Suppressor macrophage (primary cell): ENCODE results near the gene PPFIBP1.
"Not testable (repeated sequence)": the region's sequence is repeated elsewhere in the genome, so short reads cannot be mapped to it uniquely, and the experiment has no call there.

Source experiments
- DNase-seq, 4 experiments: peaks; one replicate each; pipeline ENCODE4 v3.0.0-alpha.2; 2020 to 2022

Gene PPFIBP1

DNA sequence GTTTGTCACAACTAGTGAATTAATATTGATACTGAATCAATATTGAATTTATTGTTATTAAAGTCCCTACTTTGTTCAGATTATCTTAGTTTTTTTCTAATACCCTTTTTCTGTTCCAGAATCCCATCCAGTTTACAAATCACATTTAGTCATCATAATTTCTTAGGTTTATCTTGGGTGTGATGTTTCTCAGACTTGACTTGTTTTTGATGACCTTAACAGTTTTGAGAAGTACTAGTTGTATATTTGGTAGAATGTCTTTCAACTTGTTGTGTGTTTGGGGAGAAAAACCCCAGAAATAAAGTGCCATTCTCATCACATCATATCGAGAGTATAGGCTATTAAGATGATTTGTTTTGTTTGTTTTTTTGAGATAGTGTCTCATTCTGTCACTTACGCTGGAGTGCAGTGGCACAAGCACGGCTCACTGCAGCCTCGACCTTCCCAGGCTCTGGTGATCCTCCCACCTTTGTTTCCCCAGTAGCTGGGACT, 206.1 kb downstream of the PPFIBP1 start:
- DNase-seq: no peak

GRCh38 chr12:27732281-27732680, 208.3 kb downstream of the PPFIBP1 start:
- no peak for DNase-seq

- peak; percentile 38 to 58 (median 47) for DNase-seq
Observed at GRCh38 chr12:27733052-27733656, 209.1 kb downstream of the PPFIBP1 start.

DNA sequence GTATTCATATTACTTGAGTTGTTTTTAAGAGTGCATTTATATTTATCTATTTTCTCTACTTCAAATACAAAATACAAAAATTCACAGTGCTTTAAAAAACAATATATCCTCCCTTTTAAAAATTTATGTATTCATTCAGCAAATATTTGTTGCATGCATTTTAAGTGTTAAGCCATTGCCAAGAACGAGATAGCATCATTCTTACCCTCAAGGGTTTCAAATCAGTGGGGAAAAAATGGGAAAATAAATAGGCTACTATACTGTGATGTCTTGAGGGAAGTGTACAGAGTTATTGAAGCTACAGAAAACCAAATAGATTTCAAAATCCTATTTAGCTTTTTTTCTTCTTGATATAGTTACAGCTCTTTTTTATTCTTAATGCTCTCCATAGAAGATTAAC, 209.8 kb downstream of the PPFIBP1 start:
- DNase-seq: no peak

DNA sequence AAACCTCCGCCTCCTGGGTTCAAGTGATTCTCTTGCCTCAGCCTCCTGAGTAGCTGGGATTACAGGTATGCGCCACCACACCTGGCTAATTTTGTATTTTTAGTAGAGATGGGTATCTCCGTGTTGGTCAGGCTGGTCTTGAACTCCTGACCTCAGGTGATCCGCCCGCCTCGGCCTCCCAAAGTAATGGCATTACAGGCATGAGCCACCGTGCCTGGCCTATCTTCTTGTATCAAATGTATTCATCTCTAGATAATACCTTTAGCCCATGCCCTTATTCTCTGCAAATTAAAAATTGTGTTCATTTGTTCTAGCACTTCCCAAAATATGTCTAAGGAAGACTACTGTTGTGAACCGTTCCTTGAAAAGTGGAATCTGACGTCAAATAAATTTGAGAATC, 210.3 kb downstream of the PPFIBP1 start:
- not testable (repeated sequence) for DNase-seq

DNA sequence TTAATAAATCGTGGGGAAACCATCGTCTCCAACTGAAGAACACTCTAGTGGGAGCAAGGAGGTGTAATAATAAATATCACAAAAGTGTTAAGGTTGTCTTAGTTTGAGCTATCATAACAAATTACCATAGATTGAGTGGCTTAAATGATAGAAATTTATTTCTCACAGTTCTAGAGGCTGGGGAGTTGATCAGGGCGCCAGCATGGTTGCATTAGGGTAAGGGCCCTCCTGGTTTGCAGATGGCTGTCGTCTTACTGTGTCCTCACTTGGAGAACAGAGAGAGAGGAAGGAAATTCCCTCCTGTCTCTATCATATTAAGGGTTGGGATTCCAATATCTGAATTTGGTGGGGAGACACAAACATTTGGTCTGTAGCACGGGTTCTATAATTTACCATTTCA, 219.6 kb downstream of the PPFIBP1 start:
- no peak for DNase-seq
